ENCODE measurements around the gene DOCK8. TPM values are rescaled to one million over a fixed set of nuclear protein-coding genes. Genes with fewer than 3 reads are reported as not detected.
A peak's percentile ranks its signal among the peaks of the same experiment; 100 is the strongest.

Gene DOCK8
- total RNA-seq, 2 experiments from 2014 or later = 100 to 125 TPM

DNA sequence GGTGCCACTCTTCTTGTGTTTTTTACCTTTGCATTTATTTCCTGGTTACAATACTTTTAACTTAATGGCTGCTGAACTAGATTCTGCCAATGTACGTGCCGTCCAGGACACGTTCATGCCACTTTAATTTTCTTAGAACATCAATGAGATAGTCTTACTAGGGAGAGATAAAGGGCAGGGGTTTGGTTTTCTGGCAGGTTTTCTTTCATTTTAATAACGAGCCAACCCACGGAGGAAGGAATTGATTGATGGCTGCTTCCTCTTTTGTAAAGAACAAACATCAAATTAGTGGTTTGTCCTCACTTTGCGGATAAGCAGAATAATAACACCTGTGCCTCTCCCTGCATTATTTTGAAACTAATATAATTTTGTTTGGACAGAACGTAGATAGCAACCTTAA, 135.7 kb downstream of the DOCK8 start:
- intact Hi-C loops (cut with DNase I, micrococcal nuclease) = no loop called here
- no peaks in the 10 kb centered on the region for H3K9me3 Mint-ChIP-seq (ENCODE audit: low read depth)
- H3K27me3 Mint-ChIP-seq = no peaks in the 10 kb centered on the region
- H3K36me3 Mint-ChIP-seq (ENCODE audit: low read depth) = peaks cover 26% of the 10 kb centered on the region
- peaks cover 19% of the 10 kb centered on the region for H3K4me1 Mint-ChIP-seq
- no peak for ATAC-seq
- CTCF ChIA-PET = interaction anchor here (1.3 kb wide), 1 partner anchor 21 kb away, joined by 3 read pairs; no protein-coding TSS in a partner anchor
- peak overlapping the region; percentile 79 for H3K27ac Mint-ChIP-seq
- POLR2A ChIA-PET = no interaction called here
- H3K4me3 Mint-ChIP-seq = no peak overlapping the region
- no peak for DNase-seq

DNA sequence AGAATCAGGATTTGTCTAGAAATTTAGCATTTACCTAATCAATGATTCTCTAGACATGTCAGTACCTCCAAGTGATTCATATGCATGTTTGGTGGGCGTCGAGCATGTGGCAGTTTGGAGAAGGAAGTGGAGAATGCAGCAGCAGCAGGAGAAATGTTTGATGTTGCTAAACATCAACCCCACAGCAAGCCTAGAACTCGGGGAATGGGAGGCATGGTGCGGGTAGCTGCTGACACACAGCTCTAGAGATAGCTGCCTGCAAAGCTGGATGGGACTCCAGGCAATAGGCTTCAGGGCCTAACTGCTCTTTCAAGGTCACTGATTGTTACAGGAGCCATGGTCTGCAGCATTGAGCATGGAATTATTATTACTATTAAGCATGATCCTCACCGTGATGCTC, 137.3 kb downstream of the DOCK8 start:
- H3K36me3 Mint-ChIP-seq (ENCODE audit: low read depth) = peaks cover 33% of the 10 kb centered on the region
- peak overlapping the region; percentile 64 for H3K27ac Mint-ChIP-seq
- no peak for ATAC-seq
- intact Hi-C loops (cut with DNase I, micrococcal nuclease) = no loop called here
- ChIA-PET CTCF (no interaction called here), POLR2A (no interaction called here)
- H3K27me3 Mint-ChIP-seq = no peaks in the 10 kb centered on the region
- DNase-seq = no peak
- no peak overlapping the region for H3K4me3 Mint-ChIP-seq
- no peaks in the 10 kb centered on the region for H3K9me3 Mint-ChIP-seq (ENCODE audit: low read depth)
- peaks cover 21% of the 10 kb centered on the region for H3K4me1 Mint-ChIP-seq

DNA sequence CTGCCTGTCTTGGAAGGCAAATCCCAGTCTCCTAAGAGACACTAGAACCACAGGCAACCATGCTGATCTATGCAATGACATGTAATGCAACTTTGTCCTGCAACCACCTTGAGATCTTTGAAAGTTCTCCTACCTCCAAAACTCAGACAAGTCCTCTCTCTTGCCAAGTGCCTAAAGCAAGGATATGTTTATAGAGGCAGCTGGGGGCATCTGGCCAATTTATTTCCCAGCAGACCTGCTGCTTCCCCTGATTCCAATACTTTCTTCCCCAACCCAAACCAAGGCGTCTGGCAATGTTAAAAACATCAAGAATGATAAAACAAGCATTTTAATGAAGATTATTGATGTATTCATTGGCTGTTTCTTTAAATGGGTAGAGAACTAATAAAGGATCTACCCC, 138.4 kb downstream of the DOCK8 start:
- CTCF ChIA-PET = no interaction called here
- Mint-ChIP-seq H3K9me3 (ENCODE audit: low read depth) (no peaks in the 10 kb centered on the region), H3K27ac (peak overlapping the region; percentile 51), H3K36me3 (ENCODE audit: low read depth) (peaks cover 34% of the 10 kb centered on the region), H3K4me3 (no peak overlapping the region), H3K27me3 (no peaks in the 10 kb centered on the region), H3K4me1 (peaks cover 16% of the 10 kb centered on the region)
- ATAC-seq (no peak), DNase-seq (no peak)
- POLR2A ChIA-PET = no interaction called here
- intact Hi-C loops (cut with DNase I, micrococcal nuclease) = no loop called here

DNA sequence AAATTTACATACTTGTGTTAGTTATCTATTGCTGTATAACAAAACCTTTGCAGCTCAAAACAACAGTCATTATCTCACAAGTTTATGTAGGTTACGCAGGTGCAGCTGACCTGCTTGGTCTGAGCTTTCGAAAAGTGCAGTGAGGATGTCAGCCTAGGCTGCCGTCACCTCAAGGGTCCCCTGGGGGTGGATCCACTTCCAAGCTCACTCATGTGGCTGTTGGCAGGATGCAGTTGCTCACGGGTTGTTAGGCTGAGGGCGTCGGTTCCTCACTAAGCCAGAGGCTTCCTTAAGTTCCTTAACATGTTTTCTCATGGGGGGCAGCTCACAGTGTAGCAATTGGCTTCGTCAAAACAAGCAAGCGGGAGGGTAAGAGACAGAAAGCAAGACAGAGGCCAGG, 139.8 kb downstream of the DOCK8 start:
- Mint-ChIP-seq H3K9me3 (ENCODE audit: low read depth) (no peaks in the 10 kb centered on the region), H3K4me3 (no peak overlapping the region), H3K27ac (peak overlapping the region; percentile 29), H3K4me1 (peaks cover 13% of the 10 kb centered on the region), H3K36me3 (ENCODE audit: low read depth) (peaks cover 30% of the 10 kb centered on the region), H3K27me3 (no peaks in the 10 kb centered on the region)
- ATAC-seq (no peak), DNase-seq (no peak)
- intact Hi-C loops (cut with DNase I, micrococcal nuclease) = no loop called here
- POLR2A ChIA-PET = no interaction called here
- CTCF ChIA-PET = interaction anchor here (1.1 kb wide), 1 partner anchor 8 kb away, joined by 4 read pairs; no protein-coding TSS in a partner anchor

DNA sequence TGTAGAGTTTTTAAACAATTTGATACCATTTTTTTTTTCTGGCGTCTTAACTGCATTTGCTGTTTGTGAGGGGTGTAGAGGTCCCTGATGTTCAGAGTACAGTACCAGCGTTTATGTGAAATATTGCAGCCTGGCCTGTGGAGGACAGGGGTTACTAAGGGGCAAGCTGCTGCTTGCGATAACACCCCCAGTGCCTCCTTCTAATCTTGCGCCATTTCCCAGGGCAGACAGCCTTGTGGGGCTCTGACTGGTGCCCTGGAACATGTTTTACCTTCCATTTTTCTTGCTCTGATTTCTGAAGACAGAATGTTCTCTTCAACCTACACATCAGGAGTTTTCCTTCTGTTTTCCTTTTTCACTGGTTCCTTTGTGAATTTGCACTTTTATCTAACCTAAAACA, 142.9 kb downstream of the DOCK8 start:
- peaks cover 2% of the 10 kb centered on the region for H3K4me1 Mint-ChIP-seq
- no peak overlapping the region for H3K4me3 Mint-ChIP-seq
- ATAC-seq = no peak
- intact Hi-C loops (cut with DNase I, micrococcal nuclease) = loop anchor here in 1 of 2 experiments (2.0 kb wide), 1 partner anchor 17 kb away; no protein-coding TSS in a partner anchor
- ChIA-PET CTCF (no interaction called here), POLR2A (no interaction called here)
- H3K27ac Mint-ChIP-seq = no peak overlapping the region
- H3K36me3 Mint-ChIP-seq (ENCODE audit: low read depth) = peaks cover 32% of the 10 kb centered on the region
- DNase-seq = no peak
- no peaks in the 10 kb centered on the region for H3K27me3 Mint-ChIP-seq
- no peaks in the 10 kb centered on the region for H3K9me3 Mint-ChIP-seq (ENCODE audit: low read depth)

DNA sequence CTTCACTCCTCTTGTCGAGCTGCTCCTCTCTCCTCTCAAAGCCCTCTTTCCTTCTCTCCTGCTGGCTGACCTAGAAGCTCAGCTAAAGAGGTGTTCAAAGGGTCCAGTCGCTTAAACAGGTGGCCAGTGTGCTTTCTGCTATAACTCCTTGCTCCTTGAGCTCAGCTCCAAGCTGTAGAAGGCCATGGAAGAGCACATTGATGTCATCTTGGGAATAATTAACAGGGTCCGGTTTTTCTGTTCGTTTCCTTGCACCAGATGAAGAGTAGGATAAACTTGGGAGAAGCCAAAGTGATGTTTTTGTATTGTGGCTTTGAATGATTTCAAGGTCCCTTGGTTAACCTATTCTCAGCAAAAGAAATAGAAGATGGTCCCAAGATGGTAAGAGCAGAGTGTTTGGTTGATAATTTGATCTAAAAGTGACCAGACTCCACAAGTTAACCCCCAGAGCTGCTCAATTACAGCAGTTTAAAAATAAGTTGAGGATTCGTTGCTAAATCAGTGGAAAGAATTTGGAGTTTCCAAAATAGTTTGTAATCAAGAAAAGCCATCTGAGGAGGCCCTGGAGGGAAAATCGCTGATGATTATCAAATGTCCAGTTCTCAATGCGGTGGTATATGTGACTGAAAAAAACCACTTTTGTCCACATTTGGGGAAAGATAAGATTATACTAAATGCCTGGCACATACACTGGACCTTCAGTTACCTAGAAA, 148.1 kb downstream of the DOCK8 start:
- H3K9me3 Mint-ChIP-seq (ENCODE audit: low read depth) = no peaks in the 10 kb centered on the region
- no peak overlapping the region for H3K4me3 Mint-ChIP-seq
- ChIA-PET CTCF (interaction anchor here (0.8 kb wide), 1 partner anchor 10 kb away, joined by 4 read pairs; no protein-coding TSS in a partner anchor), POLR2A (no interaction called here)
- peaks cover 3% of the 10 kb centered on the region for H3K4me1 Mint-ChIP-seq
- no peak for DNase-seq
- peak overlapping the region; percentile 48 for H3K27ac Mint-ChIP-seq
- H3K27me3 Mint-ChIP-seq = no peaks in the 10 kb centered on the region
- ATAC-seq = no peak
- intact Hi-C loops (cut with DNase I, micrococcal nuclease) = no loop called here
- H3K36me3 Mint-ChIP-seq (ENCODE audit: low read depth) = peaks cover 29% of the 10 kb centered on the region

DNA sequence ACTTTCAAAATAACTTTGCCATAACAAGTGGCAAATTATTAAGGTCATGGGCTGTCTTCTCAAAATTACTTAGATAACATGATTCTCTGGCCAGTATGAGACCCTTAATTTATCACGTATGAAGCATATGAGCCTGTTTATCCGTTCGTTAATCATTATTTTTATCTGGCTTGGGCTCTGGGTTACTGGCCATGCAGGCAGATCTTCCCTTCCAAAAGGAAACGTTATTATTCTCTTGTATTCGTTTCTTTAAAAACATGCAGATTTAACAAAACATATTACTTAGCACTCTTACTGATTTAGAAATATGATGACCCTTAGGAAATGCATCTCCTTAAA, 148.6 kb downstream of the DOCK8 start:
- H3K9me3 Mint-ChIP-seq (ENCODE audit: low read depth) = no peaks in the 10 kb centered on the region
- ATAC-seq (no peak), DNase-seq (no peak)
- CTCF ChIA-PET = no interaction called here
- intact Hi-C loops (cut with DNase I, micrococcal nuclease) = no loop called here
- peaks cover 32% of the 10 kb centered on the region for H3K36me3 Mint-ChIP-seq (ENCODE audit: low read depth)
- POLR2A ChIA-PET = no interaction called here
- peaks cover 3% of the 10 kb centered on the region for H3K4me1 Mint-ChIP-seq
- no peak overlapping the region for H3K27ac Mint-ChIP-seq
- H3K27me3 Mint-ChIP-seq = no peaks in the 10 kb centered on the region
- no peak overlapping the region for H3K4me3 Mint-ChIP-seq

DNA sequence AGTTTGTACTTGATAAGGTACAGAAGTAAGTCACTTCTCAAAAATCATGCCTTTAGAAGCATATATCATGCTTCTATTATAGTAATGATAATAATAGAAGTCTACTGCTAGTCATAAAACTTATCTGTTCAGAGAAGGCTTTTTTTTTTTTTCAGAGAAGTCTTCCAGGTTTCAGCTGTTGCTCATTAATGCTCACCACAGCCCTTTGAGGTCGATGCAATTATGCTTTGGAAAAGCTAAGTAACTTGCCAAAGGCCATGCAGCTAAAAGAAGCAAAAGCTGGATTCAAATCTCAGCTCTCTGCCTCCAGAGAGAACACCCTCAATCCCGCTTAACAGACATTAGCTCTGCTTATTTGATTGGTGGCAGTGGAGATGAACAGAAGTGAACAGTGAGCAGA, 150.8 kb downstream of the DOCK8 start:
- no peaks in the 10 kb centered on the region for H3K9me3 Mint-ChIP-seq (ENCODE audit: low read depth)
- ChIA-PET CTCF (no interaction called here), POLR2A (no interaction called here)
- peaks cover 3% of the 10 kb centered on the region for H3K4me1 Mint-ChIP-seq
- DNase-seq = no peak
- intact Hi-C loops (cut with DNase I, micrococcal nuclease) = no loop called here
- H3K36me3 Mint-ChIP-seq (ENCODE audit: low read depth) = peaks cover 43% of the 10 kb centered on the region
- no peak overlapping the region for H3K27ac Mint-ChIP-seq
- no peaks in the 10 kb centered on the region for H3K27me3 Mint-ChIP-seq
- H3K4me3 Mint-ChIP-seq = no peak overlapping the region
- no peak for ATAC-seq

DNA sequence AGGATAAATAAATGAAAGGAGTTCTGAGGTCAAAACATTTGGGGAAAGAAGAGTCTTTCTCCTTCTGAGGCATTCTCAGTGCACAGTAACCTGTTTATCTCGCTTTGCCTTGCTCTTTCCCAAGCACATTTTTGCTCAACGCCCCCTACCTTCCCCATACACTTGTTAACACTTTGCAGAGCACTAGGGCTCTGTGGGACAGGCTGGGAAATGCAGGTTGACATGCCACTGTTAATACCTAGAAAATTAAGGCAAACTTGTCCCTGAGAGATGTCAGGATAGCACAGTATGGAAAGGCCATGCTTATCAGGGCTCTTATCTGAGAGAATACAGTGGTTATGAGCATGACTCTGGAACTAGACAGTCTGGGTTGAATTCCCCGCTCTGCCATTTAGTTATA, 152.0 kb downstream of the DOCK8 start:
- peaks cover 46% of the 10 kb centered on the region for H3K36me3 Mint-ChIP-seq (ENCODE audit: low read depth)
- intact Hi-C loops (cut with DNase I, micrococcal nuclease) = no loop called here
- ChIA-PET CTCF (interaction anchor here (1.1 kb wide), 1 partner anchor 11 kb away, joined by 3 read pairs; no protein-coding TSS in a partner anchor), POLR2A (no interaction called here)
- DNase-seq = no peak
- H3K4me3 Mint-ChIP-seq = no peak overlapping the region
- ATAC-seq = no peak
- H3K27ac Mint-ChIP-seq = no peak overlapping the region
- peaks cover 3% of the 10 kb centered on the region for H3K4me1 Mint-ChIP-seq
- H3K27me3 Mint-ChIP-seq = no peaks in the 10 kb centered on the region
- H3K9me3 Mint-ChIP-seq (ENCODE audit: low read depth) = no peaks in the 10 kb centered on the region

DNA sequence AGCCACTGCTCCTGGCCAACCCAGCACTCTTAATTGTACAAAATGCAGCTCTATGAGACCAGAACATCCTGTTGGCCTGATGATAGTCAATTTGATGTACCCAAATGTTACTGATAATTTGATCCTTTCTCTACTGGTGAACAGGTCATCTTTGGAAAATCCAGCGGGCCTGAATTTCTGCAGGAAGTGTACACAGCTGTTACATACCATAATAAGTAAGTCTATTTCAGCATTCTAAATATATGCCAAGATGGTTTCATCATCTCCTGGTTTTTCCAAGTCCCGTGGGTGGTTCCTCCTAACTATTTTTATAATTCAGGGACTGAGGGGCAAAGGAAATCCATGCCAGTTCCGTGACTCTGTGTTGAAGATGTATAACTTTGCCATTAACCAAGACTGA, 155.4 kb downstream of the DOCK8 start:
- no peaks in the 10 kb centered on the region for H3K4me1 Mint-ChIP-seq
- peaks cover 47% of the 10 kb centered on the region for H3K36me3 Mint-ChIP-seq (ENCODE audit: low read depth)
- ATAC-seq (no peak), DNase-seq (no peak)
- no peaks in the 10 kb centered on the region for H3K27me3 Mint-ChIP-seq
- H3K27ac Mint-ChIP-seq = no peak overlapping the region
- intact Hi-C loops (cut with DNase I, micrococcal nuclease) = loop anchor here in 1 of 2 experiments (5.0 kb wide), 1 partner anchor 52 kb away; no protein-coding TSS in a partner anchor
- H3K4me3 Mint-ChIP-seq = no peak overlapping the region
- ChIA-PET CTCF (no interaction called here), POLR2A (no interaction called here)
- no peaks in the 10 kb centered on the region for H3K9me3 Mint-ChIP-seq (ENCODE audit: low read depth)

DNA sequence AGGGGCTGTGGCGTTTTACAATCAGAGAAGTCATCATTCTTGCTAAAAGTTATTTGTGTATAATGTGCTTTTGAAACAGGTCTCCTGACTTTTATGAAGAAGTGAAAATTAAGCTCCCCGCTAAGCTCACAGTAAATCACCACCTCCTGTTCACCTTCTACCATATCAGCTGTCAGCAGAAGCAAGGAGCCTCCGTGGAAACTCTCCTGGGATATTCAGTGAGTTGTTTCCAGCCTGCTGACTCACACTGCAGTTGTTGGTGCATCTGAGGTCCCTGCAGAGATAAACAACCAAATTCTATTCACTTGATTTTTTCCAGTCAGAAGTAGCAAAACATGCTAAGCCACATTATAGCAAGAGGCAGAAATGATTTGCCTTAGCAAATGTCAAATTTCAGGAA, 156.7 kb downstream of the DOCK8 start:
- H3K36me3 Mint-ChIP-seq (ENCODE audit: low read depth) = peaks cover 49% of the 10 kb centered on the region
- intact Hi-C loops (cut with DNase I, micrococcal nuclease) = loop anchor here in 1 of 2 experiments (5.0 kb wide), 1 partner anchor 51 kb away; no protein-coding TSS in a partner anchor
- ChIA-PET POLR2A (no interaction called here), CTCF (interaction anchor here (0.6 to 1.2 kb wide), 2 partner anchors 21 to 1773 kb away, joined by 3 to 4 read pairs; no protein-coding TSS in a partner anchor)
- ATAC-seq = no peak
- H3K27me3 Mint-ChIP-seq = no peaks in the 10 kb centered on the region
- H3K27ac Mint-ChIP-seq = peak overlapping the region; percentile 44
- no peaks in the 10 kb centered on the region for H3K9me3 Mint-ChIP-seq (ENCODE audit: low read depth)
- H3K4me1 Mint-ChIP-seq = no peaks in the 10 kb centered on the region
- H3K4me3 Mint-ChIP-seq = no peak overlapping the region
- no peak for DNase-seq

DNA sequence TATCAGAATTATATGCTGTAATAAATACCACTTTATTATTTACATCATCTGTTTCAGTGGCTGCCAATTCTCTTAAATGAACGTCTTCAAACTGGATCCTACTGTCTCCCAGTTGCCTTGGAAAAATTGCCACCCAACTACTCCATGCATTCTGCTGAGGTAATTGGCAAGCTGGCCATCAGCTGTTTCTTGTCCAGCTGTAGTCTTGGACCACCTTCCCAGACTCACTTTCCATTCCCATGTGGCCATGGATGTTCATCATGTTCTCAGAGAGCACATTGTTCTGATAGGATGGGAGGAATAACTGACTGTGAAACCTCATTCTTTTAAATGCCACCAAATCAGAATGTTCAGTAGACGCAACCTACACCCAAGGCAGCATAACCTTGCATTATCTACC, 157.5 kb downstream of the DOCK8 start:
- no peaks in the 10 kb centered on the region for H3K9me3 Mint-ChIP-seq (ENCODE audit: low read depth)
- POLR2A ChIA-PET = no interaction called here
- H3K27ac Mint-ChIP-seq = peak overlapping the region; percentile 28

More for the DNA sequence above, 157.5 kb downstream of the DOCK8 start:
- intact Hi-C loops (cut with DNase I, micrococcal nuclease) = loop anchor here in 1 of 2 experiments (5.0 kb wide), 1 partner anchor 50 kb away; no protein-coding TSS in a partner anchor
- ATAC-seq (no peak), DNase-seq (no peak)
- Mint-ChIP-seq H3K27me3 (no peaks in the 10 kb centered on the region), H3K4me1 (no peaks in the 10 kb centered on the region), H3K36me3 (ENCODE audit: low read depth) (peaks cover 57% of the 10 kb centered on the region), H3K4me3 (no peak overlapping the region)
- CTCF ChIA-PET = interaction anchor here (0.6 to 1.2 kb wide), 4 partner anchors 10 to 1773 kb away, joined by 3 to 4 read pairs (median 4); no protein-coding TSS in a partner anchor

All from activated CD4-positive, alpha-beta T cell treated with anti-CD3 and anti-CD28 coated beads for 36 hours (primary cell).